IPS-20b (cell line): ENCODE data around the gene PLD1.

Experiments
- H3K27ac ChIP-seq: one replicate; pipeline ENCODE4 v1.5.1; 2013; ENCODE audit warnings: low read length
- H3K27me3 ChIP-seq: 2 replicates; pipeline ENCODE4 v1.6.1; 2013; ENCODE audit warnings: mild to moderate bottlenecking, low read length, inconsistent platforms; ENCODE audit not compliant: insufficient read depth
- H3K36me3 ChIP-seq: 2 replicates; pipeline ENCODE4 v1.6.1; 2013; ENCODE audit warnings: low read depth, mild to moderate bottlenecking, inconsistent platforms, low read length, moderate library complexity; ENCODE audit not compliant: insufficient read depth
- H3K4me1 ChIP-seq: 2 replicates; pipeline ENCODE4 v1.6.1; 2013; ENCODE audit warnings: mild to moderate bottlenecking, control low read depth, inconsistent platforms, low read length, moderate library complexity; ENCODE audit not compliant: insufficient read depth
- H3K4me3 ChIP-seq: 2 replicates; pipeline ENCODE4 v1.5.1; 2013; ENCODE audit warnings: mild to moderate bottlenecking, low read length, inconsistent platforms
- H3K9ac ChIP-seq: 2 replicates; pipeline ENCODE4 v1.6.1; 2013; ENCODE audit warnings: low read depth, mild to moderate bottlenecking, inconsistent platforms, low read length, moderate library complexity
- H3K9me3 ChIP-seq: 2 replicates; pipeline ENCODE4 v1.6.1; 2013; ENCODE audit warnings: mild to moderate bottlenecking, low read depth, low read length, inconsistent platforms; ENCODE audit not compliant: insufficient read depth

PLD1 gene

DNA sequence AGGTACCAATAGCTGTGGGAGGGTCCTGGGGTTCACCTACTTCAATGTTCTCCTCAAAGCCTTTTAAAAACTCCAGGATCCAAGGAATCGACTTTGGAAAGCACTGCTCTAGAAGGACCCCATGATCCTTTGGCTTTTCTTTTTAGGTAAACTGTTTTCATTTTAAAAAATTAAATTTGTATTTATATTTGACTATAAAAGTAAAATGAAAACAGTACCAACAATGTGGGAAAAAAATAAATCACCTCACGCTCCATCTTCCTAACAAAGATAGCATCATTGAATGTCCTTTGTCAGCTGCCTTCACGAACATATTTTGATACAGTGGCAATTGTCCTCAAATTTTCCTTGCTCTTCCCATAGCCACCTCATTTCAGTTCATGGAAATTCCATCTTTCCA lies 127.5 kb downstream of the PLD1 start:
- H3K9me3 ChIP-seq = no peaks in the 10 kb centered on the region
- H3K9ac ChIP-seq = no peak overlapping the region
- H3K27me3 ChIP-seq = no peaks in the 10 kb centered on the region
- H3K36me3 ChIP-seq = no peaks in the 10 kb centered on the region
- H3K27ac ChIP-seq = no peak overlapping the region
- no peaks in the 10 kb centered on the region for H3K4me1 ChIP-seq
- H3K4me3 ChIP-seq = no peak overlapping the region

DNA sequence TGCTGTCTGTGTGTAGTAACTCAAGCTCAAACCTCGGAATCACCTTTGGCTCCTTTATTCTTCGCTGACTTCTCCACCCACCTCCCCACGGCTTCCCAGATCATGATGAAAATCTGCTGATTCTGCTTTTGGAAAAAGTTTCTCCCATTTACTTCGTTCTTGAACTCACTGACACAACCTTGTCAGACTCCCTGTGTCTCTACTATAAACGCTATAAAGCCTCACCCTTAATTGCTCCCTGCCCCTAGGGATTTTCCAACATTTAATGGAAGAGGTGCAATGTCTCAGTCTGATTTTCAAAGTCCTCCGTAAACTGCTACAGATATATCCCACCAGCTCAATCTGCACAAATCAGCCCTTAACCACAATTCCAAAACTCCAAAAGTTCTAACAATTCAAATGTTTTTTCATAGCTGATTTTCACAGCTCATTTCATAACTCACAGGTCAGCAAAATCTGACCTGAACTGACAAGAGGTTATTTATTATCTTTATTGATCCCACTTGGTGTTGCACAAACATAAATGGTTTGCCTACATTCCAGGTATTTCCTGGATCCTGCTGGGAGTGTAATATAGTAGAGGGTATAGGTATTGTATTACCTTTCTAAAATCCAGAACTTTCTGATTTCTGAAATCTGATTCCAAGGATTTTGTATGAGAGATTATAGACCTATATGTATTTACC lies 129.4 kb downstream of the PLD1 start:
- Histone ChIP-seq H3K27ac (no peak overlapping the region), H3K4me3 (no peak overlapping the region), H3K9me3 (no peaks in the 10 kb centered on the region), H3K36me3 (no peaks in the 10 kb centered on the region), H3K27me3 (no peaks in the 10 kb centered on the region), H3K4me1 (no peaks in the 10 kb centered on the region), H3K9ac (no peak overlapping the region)

DNA sequence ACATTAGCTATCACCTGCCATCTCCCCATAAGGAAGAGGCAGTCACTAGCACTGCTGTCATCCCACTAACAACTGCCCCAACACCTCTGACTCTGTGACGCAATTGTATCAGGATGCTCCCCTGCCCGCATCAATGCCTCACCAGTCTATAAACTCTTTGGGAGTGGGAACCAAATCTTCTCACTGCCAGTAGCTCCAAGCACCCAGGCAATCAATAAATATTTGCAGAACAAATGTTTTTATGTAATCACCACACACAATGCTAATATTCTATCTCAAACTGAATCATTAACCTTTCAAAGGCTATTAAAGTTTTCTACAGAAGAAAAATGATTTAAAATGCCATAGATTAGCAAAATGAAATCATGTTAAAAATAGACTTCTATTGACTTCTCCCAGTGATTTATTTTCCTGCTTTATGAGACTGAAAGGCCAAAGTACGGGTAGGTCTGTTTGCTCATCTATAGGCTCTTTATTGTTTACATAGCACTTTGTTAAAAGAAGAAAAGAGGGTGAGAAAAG lies 131.3 kb downstream of the PLD1 start:
- Histone ChIP-seq H3K4me1 (no peaks in the 10 kb centered on the region), H3K27me3 (no peaks in the 10 kb centered on the region), H3K36me3 (no peaks in the 10 kb centered on the region), H3K4me3 (no peak overlapping the region), H3K27ac (no peak overlapping the region), H3K9ac (no peak overlapping the region), H3K9me3 (no peaks in the 10 kb centered on the region)

DNA sequence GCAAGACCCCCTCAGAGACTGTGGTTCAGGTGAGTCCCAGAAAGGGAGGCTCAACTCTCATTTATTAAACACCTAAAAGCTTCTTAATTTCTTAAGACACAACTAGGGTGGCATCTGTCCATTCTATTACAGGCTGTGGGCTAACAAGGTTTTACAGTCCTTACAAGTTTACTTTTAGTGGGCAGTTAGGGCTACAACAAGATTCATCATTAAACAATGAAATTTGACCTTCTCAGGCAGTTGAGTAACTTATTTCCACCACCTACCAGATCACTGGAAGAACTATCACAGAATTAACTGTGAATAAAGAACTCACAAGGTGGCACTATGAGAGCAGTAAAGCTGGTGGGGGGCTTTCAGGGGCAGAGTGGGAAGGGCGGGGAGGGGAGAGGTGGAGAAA lies 132.6 kb downstream of the PLD1 start:
- Histone ChIP-seq H3K27ac (no peak overlapping the region), H3K9me3 (no peaks in the 10 kb centered on the region), H3K4me1 (no peaks in the 10 kb centered on the region), H3K27me3 (no peaks in the 10 kb centered on the region), H3K9ac (no peak overlapping the region), H3K36me3 (no peaks in the 10 kb centered on the region), H3K4me3 (no peak overlapping the region)

- Histone ChIP-seq H3K9ac (no peak overlapping the region), H3K27ac (no peak overlapping the region), H3K4me3 (no peak overlapping the region), H3K4me1 (no peaks in the 10 kb centered on the region), H3K9me3 (no peaks in the 10 kb centered on the region), H3K36me3 (no peaks in the 10 kb centered on the region), H3K27me3 (no peaks in the 10 kb centered on the region)
These were observed 133.6 kb downstream of the PLD1 start for GRCh38 chr3:171676601-171677175.

- no peak overlapping the region for H3K9ac ChIP-seq
- no peaks in the 10 kb centered on the region for H3K36me3 ChIP-seq
These were observed 136.3 kb downstream of the PLD1 start for GRCh38 chr3:171673951-171674350.

DNA sequence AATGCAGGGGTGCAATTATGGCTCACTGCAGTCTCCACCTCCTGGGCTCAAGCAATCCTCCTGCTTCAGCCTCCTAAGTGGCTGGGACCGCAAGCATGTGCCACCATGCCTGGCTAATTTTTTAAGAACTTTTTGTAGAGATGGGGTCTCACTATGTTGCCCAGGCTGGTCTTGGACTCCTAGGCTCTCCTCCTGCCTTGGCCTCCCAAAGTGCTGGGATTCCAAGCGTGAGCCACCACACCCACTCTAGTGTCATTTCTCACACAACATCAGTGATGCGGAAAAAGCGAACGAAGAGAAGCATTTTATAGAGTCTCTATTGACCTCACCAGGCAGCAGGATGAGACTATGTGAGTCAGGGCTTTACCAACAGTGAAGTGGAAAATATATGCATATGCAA lies 137.7 kb downstream of the PLD1 start:
- no peaks in the 10 kb centered on the region for H3K9me3 ChIP-seq
- no peak overlapping the region for H3K27ac ChIP-seq
- no peak overlapping the region for H3K9ac ChIP-seq
- no peaks in the 10 kb centered on the region for H3K27me3 ChIP-seq
- no peaks in the 10 kb centered on the region for H3K4me1 ChIP-seq
- H3K36me3 ChIP-seq = no peaks in the 10 kb centered on the region
- no peak overlapping the region for H3K4me3 ChIP-seq

More at GRCh38 chr3:171673951-171674350, 136.3 kb downstream of the PLD1 start:
- Histone ChIP-seq H3K9me3 (no peaks in the 10 kb centered on the region), H3K4me1 (no peaks in the 10 kb centered on the region), H3K27me3 (no peaks in the 10 kb centered on the region), H3K4me3 (no peak overlapping the region), H3K27ac (no peak overlapping the region)

DNA sequence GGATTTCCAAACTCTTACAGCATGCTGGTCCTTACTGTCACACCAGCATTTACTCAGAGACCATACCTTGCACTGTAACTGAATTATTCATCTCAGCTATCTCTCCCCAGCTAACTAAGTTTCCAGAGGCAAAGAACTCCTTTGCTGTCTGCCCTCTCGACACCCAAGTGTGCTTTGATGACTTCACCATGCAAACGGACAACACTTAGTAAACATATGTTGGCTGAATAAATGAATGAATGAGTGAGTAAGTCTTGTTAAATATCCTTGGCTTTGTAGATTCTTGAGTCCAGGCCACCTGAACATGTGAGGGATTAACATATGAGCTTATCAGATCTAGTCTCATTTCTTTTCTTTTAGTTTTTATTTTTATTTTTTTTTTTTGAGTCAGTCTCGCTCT lies 138.2 kb downstream of the PLD1 start:
- Histone ChIP-seq H3K4me1 (no peaks in the 10 kb centered on the region), H3K9ac (no peak overlapping the region), H3K9me3 (no peaks in the 10 kb centered on the region), H3K27me3 (no peaks in the 10 kb centered on the region), H3K36me3 (no peaks in the 10 kb centered on the region), H3K27ac (no peak overlapping the region), H3K4me3 (no peak overlapping the region)

DNA sequence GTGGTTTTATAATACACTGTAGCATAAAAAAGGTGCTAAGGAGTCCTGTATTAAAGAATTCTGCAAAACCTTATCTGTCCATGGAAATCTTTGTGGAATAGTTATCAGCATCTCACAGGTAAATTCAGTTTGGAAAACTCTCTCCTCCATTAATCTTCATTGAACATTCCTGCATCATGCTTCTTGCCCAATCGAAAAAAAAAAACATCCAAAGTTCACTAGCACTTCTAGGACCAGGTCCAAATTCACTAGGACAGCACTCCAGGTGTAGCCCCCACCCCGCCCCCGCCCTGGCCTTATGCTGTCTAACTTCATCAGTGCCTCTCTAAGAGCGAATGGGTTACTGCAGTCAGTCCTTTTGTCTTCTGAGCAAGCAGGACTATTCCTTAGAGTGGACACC lies 138.6 kb downstream of the PLD1 start:
- no peaks in the 10 kb centered on the region for H3K27me3 ChIP-seq
- no peaks in the 10 kb centered on the region for H3K36me3 ChIP-seq
- no peak overlapping the region for H3K9ac ChIP-seq
- no peaks in the 10 kb centered on the region for H3K9me3 ChIP-seq
- no peak overlapping the region for H3K4me3 ChIP-seq
- H3K4me1 ChIP-seq = no peaks in the 10 kb centered on the region
- no peak overlapping the region for H3K27ac ChIP-seq

DNA sequence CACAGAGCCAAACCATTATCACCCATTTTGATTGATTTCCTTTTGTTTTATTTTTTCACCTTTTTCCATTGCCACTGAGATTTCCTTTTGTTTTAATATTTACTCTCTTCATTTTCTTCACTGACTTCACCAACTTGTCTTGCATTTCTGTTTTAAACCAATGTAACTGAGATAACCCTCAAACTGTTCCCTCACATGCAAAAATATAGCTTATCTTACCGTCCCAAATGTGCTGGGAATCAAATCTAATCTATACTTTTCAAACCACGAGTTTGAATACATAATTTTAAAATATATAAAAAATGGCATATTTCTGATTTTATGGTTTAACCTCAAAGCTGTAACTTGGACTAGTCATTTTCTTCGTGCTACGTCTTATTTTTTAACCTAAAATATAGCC lies 143.8 kb downstream of the PLD1 start:
- Histone ChIP-seq H3K4me1 (no peaks in the 10 kb centered on the region), H3K9ac (no peak overlapping the region), H3K27me3 (no peaks in the 10 kb centered on the region), H3K27ac (no peak overlapping the region), H3K4me3 (no peak overlapping the region), H3K36me3 (no peaks in the 10 kb centered on the region), H3K9me3 (no peaks in the 10 kb centered on the region)

GRCh38 chr3:171663805-171664204 lies 146.5 kb downstream of the PLD1 start:
- Histone ChIP-seq H3K4me3 (no peak overlapping the region), H3K36me3 (no peaks in the 10 kb centered on the region), H3K9ac (no peak overlapping the region), H3K27ac (no peak overlapping the region), H3K9me3 (no peaks in the 10 kb centered on the region), H3K4me1 (no peaks in the 10 kb centered on the region; the same call in 1 of the 2 replicates), H3K27me3 (no peaks in the 10 kb centered on the region)

DNA sequence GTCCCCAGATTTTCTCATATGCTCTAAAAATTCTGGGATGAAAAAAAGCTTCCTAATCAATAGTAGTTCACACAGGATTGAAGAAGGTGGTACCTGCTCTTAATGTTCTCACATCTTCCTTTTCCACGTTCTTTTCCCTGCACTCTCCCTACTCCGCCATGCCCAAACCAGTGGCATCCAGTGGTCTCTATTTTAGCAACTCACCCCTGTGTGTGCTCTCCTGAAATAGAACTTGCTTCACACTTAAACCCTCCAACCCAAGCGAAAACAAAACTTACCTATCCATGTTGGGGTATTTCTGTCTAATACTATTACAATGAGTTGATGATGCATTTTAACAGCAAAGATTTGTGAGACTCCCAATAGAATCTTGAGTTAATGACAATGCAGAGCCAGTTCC lies 148.8 kb downstream of the PLD1 start:
- Histone ChIP-seq H3K27ac (no peak overlapping the region), H3K36me3 (no peaks in the 10 kb centered on the region), H3K4me1 (no peaks in the 10 kb centered on the region; the same call in 1 of the 2 replicates), H3K4me3 (no peak overlapping the region), H3K9ac (no peak overlapping the region), H3K9me3 (no peaks in the 10 kb centered on the region), H3K27me3 (no peaks in the 10 kb centered on the region)
